GM18870 (cell line): ENCODE measurements around the gene SPACDR.
"Not testable (repeated sequence)": the region's sequence is repeated elsewhere in the genome, so short reads cannot be mapped to it uniquely, and the experiment has no call there.

ENCODE experiments used
- ATAC-seq: cut with Tn5 transposase; IDR thresholded peaks from one replicate; pipeline ENCODE4 v1.9.1; 2021; ENCODE audit warnings: moderate library complexity; ENCODE audit not compliant: unreplicated experiment

SPACDR gene, protein sequence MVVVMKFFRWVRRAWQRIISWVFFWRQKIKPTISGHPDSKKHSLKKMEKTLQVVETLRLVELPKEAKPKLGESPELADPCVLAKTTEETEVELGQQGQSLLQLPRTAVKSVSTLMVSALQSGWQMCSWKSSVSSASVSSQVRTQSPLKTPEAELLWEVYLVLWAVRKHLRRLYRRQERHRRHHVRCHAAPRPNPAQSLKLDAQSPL

DNA sequence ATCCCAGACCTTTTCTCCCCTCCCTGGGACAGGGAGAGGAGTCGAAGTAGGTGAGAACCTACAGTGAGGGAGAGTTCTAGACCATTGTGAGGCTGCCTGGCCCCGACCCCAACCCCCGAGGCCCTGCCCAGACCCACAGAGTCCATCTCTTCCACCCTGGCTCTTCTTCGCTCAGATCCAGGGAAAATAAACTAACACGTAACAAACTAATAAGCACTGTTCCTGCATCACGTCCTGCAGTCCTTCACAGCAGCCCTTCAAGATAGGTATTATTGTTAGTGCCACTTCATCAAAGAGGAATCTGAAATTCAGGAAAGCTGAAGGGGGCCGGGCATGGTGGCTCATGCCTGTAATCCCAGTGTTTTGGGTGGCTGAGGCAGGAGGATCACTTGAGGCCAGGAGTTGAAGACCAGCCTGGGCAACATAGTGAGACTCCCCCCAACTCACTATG is at the start of gene SPACDR:
TSS of gene SPACDR (minus strand) at position 51 of the 451 bp plus-strand sequence. CDS start 235 bp downstream, outside the sequence.
- ATAC-seq, result no peak

DNA sequence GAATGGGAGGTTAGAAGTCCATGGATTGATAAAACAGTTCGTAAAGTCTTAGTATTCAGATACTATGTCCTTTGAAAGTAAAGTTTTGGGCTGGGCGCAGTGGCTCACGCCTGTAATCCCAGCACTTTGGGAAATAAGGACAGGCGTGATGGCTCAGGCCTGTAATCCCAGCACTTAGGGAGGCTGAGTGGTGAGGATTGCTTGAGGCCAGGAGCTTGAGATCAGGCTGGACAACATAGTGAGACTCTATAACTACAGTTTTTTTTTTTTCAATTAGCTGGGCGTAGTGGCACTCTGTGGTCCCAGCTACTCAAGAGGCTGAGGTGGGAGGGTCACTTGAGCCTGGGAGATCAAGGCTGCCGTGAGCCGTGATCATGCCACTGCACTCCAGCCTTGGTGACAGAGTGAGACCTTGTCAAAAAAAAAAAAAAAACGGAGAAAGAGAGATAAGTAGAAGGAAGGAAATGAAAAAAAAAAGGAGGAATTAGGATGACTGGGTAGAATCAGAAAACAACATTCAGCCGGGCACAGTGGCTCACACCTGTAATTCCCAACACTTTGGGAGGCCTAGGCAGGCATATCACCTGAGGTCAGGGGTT is 49.3 kb upstream of the SPACDR start:
- no peak for ATAC-seq

DNA sequence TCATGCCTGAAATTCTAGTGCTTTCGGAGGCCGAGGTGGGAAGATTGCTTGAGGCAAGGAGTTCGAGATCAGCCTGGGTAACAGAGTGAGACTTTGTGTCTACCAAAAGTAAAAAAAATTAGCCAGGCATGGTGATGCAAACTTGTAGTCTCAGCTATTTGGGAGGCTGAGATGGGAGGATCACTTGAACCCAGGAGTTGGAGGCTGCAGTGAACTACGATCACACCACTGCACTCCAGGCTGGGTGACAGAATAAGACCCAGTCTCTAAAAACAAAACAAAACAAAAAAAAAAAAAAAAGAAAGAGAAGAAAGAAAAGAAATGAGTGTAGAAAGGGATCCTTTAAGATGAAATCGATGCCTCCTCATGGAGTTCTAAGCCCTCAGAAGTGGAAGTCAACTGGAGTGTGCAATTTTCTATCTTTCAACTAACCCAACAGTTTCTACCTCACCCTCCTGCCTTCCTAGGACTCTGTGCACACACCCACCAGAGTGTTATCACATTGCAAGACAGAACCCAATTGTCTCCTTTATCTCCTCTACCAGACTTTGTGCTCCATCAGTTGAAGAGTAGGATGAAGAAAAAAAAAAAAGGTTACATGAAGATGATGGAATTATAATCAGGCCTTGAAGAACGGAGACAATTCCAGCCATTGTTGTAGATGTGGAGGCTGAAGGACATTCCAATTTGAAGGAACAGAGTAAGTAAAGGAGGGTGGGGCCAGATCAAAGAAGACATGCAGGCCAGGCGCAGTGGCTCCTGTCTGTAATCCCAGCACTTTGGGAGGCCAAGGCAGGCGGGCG is 46.6 kb upstream of the SPACDR start:
- ATAC-seq, result no peak

DNA sequence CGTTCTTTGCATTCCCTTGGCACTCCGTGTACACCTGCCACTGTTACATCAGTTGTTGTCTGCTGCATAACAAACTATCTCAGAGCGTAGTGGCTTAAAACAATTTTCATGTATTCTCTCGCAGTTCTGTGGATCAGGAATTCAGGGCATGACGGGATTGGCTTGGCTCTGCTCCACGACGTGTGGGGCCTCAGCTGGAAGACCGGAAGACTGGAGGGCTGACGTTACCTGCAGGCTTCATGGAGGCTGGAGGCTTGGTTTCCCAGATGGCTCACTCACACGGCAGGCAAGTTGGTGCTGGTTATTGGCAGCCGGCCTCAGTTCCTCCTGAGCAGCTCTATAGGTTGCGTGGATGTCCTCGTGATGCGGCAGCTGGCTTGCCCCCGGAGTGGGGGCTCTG is 45.2 kb upstream of the SPACDR start:
- no peak for ATAC-seq

DNA sequence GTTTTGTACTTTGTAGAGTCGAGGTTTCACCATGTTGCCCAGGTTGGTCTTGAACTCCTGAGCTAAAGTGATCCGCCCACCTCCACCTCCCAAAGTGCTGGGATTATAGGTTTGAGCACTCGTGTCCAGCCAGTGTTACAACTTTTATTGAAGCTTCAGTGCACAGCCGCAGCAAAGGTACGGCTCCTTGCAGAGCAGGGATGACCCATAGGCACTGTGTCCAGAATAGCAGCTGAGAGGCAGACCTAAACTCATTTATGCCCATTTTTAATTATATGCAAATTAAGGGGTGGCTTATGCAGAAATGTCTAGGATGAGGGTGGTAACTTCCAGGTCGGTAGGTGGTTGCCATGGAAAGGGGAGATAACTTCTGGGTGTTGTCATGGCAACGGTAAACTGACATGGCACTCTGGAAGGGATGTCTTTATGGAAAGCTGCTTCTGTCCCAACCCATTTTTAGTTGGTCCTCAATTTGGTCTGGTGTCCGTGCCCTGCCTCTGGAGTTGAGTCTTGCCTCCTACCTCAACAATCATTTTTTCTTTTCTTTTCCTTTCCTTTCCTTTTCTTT is 42.4 kb upstream of the SPACDR start:
- no peak for ATAC-seq

DNA sequence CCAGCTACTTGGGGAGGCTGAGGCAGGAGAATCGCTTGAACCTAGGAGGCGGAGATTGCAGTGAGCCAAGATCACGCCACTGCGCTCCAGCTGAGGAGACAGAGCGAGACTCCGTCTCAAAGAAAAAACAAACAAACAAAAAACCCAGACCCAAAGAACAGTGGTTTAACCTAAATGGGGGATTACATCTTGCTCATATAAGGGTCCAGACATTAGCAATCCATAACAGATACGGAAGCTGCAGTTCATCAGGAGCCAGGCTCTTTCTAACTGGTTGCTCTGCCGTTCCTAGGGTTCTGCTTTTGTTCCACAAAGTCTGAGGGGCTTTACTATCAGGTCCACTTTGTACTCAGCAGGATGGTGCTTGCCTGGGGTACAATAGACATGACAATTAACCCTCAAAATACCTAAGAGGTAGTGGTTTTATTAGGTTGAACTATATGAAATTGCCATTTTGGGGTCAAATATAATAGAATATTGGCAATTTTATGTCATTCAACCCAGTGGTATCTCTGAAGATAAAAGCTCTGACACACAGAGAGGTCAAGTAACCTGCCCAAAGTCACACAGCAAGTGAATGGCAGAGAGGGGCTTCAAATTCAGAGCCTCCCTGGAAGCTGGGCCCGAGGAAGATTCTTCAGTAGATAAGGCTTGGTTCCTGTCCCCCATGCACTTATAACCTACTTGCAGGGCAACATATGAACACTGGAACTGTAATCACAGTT is 41.0 kb upstream of the SPACDR start:
- no peak for ATAC-seq

DNA sequence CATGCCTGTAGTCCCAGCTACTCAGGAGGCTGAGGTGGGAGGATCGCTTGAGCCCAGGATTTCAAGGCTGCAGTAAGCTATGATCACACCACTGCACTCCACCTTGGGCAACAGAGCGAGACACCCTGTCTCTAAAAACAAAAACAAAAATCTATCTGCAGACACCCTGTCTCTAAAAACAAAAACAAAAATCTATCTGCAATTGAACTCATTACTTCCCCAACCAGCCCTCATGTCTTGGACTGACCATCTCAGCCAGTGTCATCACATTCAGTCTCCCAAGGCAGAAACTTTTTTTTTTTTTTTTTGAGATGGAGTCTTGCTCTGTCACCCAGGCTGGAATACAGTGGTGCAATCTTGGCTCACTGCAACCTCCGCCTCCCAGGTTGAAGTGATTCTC is 40.0 kb upstream of the SPACDR start:
- not testable (repeated sequence) for ATAC-seq

DNA sequence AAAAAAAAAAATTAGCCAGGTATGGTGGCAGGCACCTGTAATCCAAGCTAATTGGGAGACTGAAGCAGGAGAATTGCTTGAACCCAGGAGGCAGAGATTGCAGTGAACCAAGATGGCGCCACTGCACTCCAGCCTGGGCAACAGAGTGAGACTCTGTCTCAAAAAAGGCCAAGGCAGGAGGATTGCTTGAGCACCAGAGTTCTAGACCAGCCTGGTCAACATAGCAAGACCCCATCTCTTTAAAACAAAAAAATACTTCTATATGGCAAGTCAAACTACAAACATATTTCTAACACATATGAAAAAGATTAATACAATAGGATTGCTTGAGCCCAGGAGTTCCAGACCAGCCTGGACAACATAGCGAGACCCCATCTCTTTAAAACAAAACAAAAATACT is 36.7 kb upstream of the SPACDR start:
- not testable (repeated sequence) for ATAC-seq

DNA sequence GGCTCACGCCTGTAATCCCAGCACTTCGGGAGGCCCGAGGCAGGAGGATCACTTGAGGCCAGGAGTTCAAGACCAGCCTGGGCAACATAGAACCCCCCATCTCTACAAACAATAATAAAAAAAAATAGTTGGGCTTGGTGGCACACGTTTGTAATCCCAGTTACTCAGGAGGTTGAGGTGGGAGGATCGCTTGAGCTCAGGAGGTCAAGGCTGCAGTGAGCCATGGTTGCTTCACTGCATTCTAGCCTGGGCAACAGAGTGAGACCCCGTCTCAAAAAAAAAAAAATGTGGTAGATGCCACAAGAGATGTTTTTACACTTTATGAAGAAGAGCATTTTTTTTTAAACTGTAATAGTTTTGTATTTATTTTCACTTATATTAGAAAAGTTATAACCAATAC is 32.4 kb upstream of the SPACDR start:
- ATAC-seq, result no peak

DNA sequence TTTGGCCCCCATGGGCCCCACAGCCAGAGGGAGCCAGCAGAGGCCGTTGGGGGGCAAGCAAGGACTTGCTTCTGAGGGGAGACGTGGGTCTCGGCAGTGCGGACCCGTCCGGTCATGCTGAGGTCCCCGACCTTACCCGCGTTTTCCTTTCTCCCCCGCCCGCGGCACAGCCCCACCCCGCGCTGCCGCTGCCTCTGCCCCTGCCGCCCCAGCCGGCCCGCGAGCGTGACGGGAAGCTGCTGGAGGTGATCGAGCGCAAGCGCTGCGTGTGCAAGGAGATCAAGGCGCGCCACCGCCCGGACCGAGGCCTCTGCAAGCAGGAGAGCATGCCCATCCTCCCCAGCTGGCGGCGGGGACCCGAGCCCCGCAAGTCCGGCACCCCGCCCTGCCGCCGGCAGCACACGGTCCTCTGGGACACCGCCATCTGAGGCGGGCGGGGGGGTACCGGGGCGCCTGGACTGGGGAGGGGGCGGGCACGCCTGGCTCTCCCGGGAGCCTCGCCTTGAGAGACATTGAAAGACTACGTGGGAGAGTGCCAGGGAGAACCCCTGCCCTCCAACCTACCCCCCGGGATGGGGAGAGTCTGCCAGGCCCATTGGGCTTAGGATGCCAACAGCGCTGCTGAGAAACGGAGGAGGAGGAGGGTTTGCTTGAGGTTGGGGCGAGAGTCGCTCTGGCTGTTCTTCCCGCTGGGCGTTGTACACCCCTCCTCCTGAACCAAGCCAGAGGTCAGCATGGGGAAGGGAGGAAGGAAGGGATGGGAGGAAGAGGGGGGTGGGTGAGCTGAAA is 29.6 kb upstream of the SPACDR start:
- ATAC-seq, result no peak

DNA sequence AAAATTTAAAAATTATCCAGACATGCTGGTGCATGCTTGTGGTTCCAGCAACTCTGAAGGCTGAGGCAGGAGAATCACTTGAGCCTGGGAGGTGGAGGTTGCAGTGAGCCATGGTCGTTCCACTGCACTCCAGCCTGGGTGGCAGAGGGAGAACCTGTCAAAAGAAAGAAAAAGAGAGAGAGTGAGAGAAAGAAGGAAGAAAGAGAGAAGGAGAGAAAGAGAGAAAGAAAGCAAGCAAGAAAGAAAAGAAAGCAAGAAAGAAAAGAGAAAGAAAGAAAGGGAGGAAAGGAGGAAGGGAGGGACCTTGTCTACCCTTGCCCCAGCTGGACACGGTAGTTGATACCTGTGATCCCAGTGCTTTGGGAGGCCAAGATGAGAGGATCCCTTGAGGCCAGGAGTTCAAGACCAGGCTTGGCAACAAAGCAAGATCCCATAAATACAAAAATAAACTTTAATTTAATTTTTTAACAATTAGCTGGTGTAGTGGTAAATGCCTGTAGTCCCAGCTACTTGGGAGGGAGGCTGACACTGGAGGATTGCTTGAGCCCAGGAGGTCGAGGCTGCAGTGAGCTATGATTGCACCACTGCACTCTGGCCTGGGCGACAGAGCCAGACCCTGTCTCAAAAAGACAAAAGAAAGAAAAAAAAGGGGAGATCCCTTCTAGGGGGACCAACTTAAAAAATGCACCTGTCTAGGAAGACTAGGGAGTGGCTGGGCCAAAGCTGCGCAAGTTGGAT is 28.8 kb upstream of the SPACDR start:
- no peak for ATAC-seq

DNA sequence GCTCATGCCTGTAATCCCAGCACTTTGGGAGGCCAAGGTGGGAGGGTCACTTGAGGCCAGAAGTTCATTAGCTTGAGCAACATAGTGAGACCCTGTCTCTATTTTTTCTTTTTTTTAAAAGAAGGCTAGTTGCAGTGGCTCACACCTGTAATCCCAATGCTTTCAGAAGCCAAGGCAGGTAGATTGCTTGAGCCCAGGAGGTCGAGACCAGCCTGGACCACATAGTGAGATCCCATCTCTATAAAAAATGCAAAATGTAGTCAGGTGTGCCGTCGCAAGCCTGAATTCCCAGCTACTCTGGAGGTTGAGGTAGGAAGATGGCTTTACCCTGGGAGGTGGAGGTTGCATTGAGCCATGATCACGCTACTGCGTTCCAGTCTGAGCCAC is 27.1 kb upstream of the SPACDR start:
- ATAC-seq, result no peak

DNA sequence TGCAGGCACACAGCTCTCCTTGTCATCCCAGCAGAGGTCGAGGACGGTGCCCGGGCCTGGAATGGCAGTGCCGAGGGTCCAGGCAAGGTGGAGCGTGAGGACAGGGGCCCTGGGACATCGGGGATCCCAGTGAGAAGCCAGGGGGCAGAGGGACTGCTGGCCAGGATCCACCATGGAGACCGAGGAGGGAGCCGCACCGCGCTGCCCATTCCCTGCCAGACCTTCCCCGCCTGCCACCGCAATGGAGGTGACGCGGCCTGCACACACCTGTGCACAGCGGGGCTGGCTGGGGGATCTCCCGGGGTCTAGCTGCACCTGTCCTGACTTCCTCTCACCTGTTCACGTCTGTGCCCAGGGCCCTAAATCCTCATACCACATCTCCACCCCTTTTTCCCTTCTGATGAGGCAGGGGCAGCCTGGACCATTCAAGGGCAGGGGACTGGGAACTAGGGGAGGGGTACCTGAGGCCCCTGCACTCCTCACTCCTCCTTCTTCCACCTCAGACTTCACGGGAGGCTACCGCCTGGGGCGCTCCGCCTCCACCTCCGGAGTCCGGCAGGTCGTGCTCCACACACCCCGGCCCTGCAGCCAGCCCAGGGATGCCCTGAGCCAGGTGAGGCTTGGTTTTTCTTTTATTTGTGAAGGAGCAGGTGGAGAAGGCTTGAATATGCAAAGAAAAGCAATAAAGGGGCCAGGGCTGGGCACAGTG is 26.6 kb upstream of the SPACDR start:
- no peak for ATAC-seq

DNA sequence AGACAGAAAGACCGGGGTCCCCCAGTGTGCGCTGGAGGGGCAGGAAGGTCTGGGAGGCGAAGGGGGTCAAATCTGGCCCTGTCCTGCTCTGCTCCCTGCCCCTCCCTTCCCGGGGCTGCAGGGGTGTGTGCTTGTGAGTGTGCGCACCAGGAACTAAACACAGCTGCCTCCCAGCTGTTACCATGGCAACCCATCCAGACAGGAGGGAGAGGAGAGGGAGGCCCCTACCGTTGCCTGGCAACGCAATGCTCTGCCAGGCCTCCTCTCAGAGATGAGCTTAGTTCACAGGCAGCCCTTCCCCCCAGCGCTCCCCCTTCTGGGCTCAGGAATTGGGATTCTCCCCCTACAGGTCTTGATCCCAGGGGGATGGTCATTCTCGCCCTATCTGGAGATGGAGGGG is 25.8 kb upstream of the SPACDR start:
- no peak for ATAC-seq

DNA sequence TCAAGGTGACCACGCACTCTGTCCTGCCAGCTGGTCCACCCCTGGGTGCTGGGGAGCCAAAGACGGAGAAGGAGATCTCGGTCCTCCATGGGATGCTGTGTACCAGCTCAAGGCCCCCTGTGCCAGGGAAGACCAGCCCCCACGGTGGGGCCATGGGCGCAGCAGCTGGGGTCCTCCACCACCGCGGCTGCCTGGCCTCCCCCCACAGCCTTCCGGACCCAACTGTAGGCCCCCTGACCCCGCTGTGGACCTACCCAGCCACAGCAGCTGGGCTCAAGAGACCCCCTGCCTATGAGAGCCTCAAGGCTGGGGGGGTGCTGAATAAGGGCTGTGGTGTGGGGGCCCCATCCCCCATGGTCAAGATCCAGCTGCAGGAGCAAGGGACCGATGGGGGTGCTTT is 25.1 kb upstream of the SPACDR start:
- no peak for ATAC-seq

DNA sequence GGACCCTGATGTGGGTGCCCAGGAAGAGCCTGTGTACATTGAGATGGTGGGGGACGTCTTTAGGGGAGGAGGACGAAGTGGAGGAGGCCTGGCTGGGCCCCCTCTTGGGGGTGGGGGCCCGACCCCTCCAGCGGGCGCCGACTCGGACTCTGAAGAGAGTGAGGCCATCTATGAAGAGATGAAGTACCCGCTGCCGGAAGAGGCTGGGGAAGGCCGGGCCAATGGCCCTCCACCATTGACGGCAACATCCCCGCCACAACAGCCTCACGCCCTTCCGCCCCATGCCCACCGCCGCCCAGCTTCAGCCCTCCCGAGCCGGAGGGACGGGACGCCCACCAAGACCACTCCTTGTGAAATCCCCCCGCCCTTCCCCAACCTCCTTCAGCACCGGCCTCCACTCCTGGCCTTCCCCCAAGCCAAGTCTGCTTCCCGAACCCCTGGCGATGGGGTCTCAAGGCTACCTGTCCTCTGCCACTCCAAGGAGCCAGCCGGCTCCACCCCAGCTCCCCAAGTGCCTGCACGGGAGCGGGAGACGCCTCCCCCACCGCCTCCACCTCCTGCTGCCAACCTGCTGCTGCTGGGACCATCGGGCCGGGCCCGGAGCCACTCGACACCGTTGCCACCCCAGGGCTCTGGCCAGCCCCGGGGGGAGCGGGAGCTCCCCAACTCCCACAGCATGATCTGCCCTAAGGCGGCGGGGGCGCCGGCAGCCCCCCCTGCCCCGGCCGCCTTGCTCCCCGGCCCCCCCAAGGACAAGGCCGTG is 24.5 kb upstream of the SPACDR start:
- ATAC-seq, result no peak

DNA sequence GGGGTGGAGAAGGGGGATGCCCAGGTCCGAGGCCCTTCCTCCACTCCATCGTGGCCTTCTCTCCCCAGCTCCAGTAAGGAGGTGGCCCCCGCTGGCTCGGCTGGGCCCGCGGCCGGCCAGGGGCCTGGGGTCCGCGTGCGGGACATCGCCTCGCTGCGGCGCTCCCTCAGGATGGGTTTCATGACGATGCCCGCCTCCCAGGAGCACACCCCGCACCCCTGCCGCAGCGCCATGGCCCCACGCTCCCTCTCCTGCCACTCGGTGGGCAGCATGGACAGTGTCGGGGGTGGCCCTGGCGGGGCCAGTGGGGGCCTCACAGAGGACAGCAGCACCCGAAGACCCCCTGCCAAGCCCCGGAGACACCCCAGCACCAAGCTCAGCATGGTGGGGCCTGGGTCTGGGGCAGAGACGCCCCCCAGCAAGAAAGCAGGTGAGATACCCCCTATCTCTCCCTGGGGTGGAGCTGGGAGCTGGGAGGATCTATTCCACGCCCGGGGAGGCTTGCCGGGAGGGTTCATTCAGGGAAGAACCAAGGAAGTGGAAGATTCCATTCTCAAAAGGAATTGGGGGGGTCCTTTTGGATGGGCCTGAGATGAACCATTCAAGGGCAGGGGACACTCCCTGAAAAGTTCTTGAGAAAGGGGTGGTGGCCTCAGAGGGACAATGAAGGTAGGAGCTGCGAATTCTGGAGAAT is 22.8 kb upstream of the SPACDR start:
- no peak for ATAC-seq
